HCT116 (cell line): Measurements from ENCODE around the gene KRTAP1-4. TPM values are rescaled to one million over a fixed set of nuclear protein-coding genes. Genes with fewer than 3 reads are reported as not detected.
"Not testable (repeated sequence)": the region's sequence is repeated elsewhere in the genome, so short reads cannot be mapped to it uniquely, and the experiment has no call there.

ENCODE experiments used
- ATAC-seq: fragments of 200-7000 bp; cut with Tn5 transposase; 2 replicates; pipeline ENCODE4 v1.9.1; 2020; ENCODE audit warnings: mild to moderate bottlenecking, moderate library complexity
- BruUV-seq: library from RNA; stranded (reverse); fragments of 400-500 nt; replicated peaks from 2 replicates; lab custom pipeline; 2021; lab: Mats Ljungman, UMichigan
- CTCF ChIA-PET: fragments of 300-600 bp; sonication (Branson Sonifier 250); formaldehyde crosslinking; loops from one replicate; lab custom pipeline; 2021; ENCODE audit warnings: antibody characterized with exemption; lab: Charles Lee
- POLR2A ChIA-PET: fragments of 300-600, 350-600 bp; sonication (Branson Sonifier 250); formaldehyde crosslinking; loops from one replicate; lab custom pipeline; 2021; ENCODE audit warnings: antibody characterized with exemption; lab: Charles Lee
- RAD21 ChIA-PET, 2 experiments: fragments of 300-600 bp; sonication (Branson Sonifier 250); formaldehyde crosslinking; loops; one replicate each; lab custom pipeline; 2023; ENCODE audit warnings: low total read pairs in 2 of 2; ENCODE audit not compliant: uncharacterized antibody in 2 of 2, unreplicated experiment in 2 of 2, low non-redundant PET in 1 of 2; lab: Charles Lee
- DNase-seq: peaks from one replicate; pipeline ENCODE4 v3.0.0-alpha.2; 2010; ENCODE audit warnings: low read depth, low spot score
- H2AFZ ChIP-seq: fragments of 200-600 bp; shearing (Covaris generic), sonication (generic); 2 replicates; pipeline ENCODE4 v1.6.1; 2017; ENCODE audit warnings: low read depth, mixed run types, mixed read lengths, antibody characterized with exemption, low read length; ENCODE audit not compliant: poor library complexity, severe bottlenecking
- H3K27ac ChIP-seq: 2 replicates; pipeline ENCODE4 v1.5.1; 2012; ENCODE audit warnings: low read depth, low read length
- H3K27me3 ChIP-seq: fragments of 200-600 bp; sonication (generic); 2 replicates; pipeline ENCODE4 v1.6.1; 2016; ENCODE audit warnings: mixed run types, low read length, mixed read lengths; ENCODE audit not compliant: insufficient read depth
- H3K36me3 ChIP-seq, 2 experiments: fragments of 200-500 bp in 1 of 2; fragments of 200-600 bp in 1 of 2; sonication (Bioruptor generic) in 1 of 2; sonication (generic) in 1 of 2; 2 replicates each; pipeline versions ENCODE4 v1.5.1 to v1.6.1; 2014 to 2016; ENCODE audit warnings: low read length in 2 of 2, inconsistent platforms in 1 of 2, mixed read lengths in 1 of 2, mixed run types in 1 of 2; ENCODE audit not compliant: insufficient read depth in 2 of 2, control insufficient read depth in 1 of 2
- H3K4me1 ChIP-seq, 2 experiments: fragments of 200-600 bp in 1 of 2; sonication (generic) in 1 of 2; 2 replicates each; pipeline versions ENCODE4 v1.5.1 to v1.6.1; 2012 to 2017; ENCODE audit warnings: low read length in 2 of 2, inconsistent platforms in 1 of 2, mild to moderate bottlenecking in 1 of 2, mixed read lengths in 1 of 2, mixed run types in 1 of 2, moderate library complexity in 1 of 2; ENCODE audit not compliant: insufficient read depth in 2 of 2, control insufficient read depth in 1 of 2
- H3K4me2 ChIP-seq: fragments of 200-600 bp; sonication (generic); 2 replicates; pipeline ENCODE4 v1.6.1; 2017; ENCODE audit warnings: mixed run types, low read length, mixed read lengths
- H3K4me3 ChIP-seq, 2 experiments: fragments of 200-600 bp in 1 of 2; sonication (generic) in 1 of 2; replicated peaks in 1 of 2; 2 replicates each; pipeline ENCODE4 v1.5.1; 2011 to 2016; ENCODE audit warnings: low read length in 2 of 2, control low read depth in 1 of 2, low read depth in 1 of 2, mild to moderate bottlenecking in 1 of 2, mixed read lengths in 1 of 2, mixed run types in 1 of 2
- H3K79me2 ChIP-seq: fragments of 200-600 bp; sonication (generic); 2 replicates; pipeline ENCODE4 v1.6.1; 2017; ENCODE audit warnings: mild to moderate bottlenecking, mixed run types, low read length, moderate library complexity, mixed read lengths; ENCODE audit not compliant: insufficient read depth
- H3K9ac ChIP-seq: fragments of 200-600 bp; sonication (generic); 2 replicates; pipeline ENCODE4 v1.6.1; 2016; ENCODE audit warnings: low read length, mixed read lengths
- H3K9me2 ChIP-seq: fragments of 200-600 bp; sonication (generic), shearing (Covaris generic); 2 replicates; pipeline ENCODE4 v1.6.1; 2017; ENCODE audit warnings: mixed run types, mild to moderate bottlenecking, moderate library complexity; ENCODE audit not compliant: insufficient read depth
- H3K9me3 ChIP-seq, 2 experiments: fragments of 200-500 bp in 1 of 2; fragments of 200-600 bp in 1 of 2; sonication (Bioruptor generic) in 1 of 2; sonication (generic) in 1 of 2; 2 replicates each; pipeline ENCODE4 v1.6.1; 2014 to 2017; ENCODE audit warnings: low read length in 2 of 2, mixed read lengths in 2 of 2, inconsistent platforms in 1 of 2, low read depth in 1 of 2, mild to moderate bottlenecking in 1 of 2, mixed run types in 1 of 2, moderate library complexity in 1 of 2; ENCODE audit not compliant: control insufficient read depth in 1 of 2, insufficient read depth in 1 of 2
- H4K20me1 ChIP-seq: fragments of 200-600 bp; sonication (generic), shearing (Covaris generic); 2 replicates; pipeline ENCODE4 v1.6.1; 2017; ENCODE audit warnings: mixed run types, mild to moderate bottlenecking, moderate library complexity; ENCODE audit not compliant: insufficient read depth
- CBX3 ChIP-seq: IDR thresholded peaks from 2 replicates; pipeline ENCODE4 v1.6.1; 2012; ENCODE audit warnings: low read depth
- CEBPB ChIP-seq: IDR thresholded peaks from 2 replicates; pipeline ENCODE4 v1.6.1; 2012; ENCODE audit warnings: low read depth
- CTCF ChIP-seq, 3 experiments: fragments of 200-600 bp in 1 of 3; sonication (generic) in 1 of 3; IDR thresholded peaks in 2 of 3; conservative IDR thresholded peaks in 1 of 3; 2 replicates each; pipeline ENCODE4 v1.5.1; 2012 to 2017; ENCODE audit warnings: low read depth in 2 of 3, low read length in 2 of 3, antibody characterized with exemption in 1 of 3, borderline replicate concordance in 1 of 3, control low read depth in 1 of 3, mild to moderate bottlenecking in 1 of 3, mixed read lengths in 1 of 3, mixed run types in 1 of 3, moderate library complexity in 1 of 3; ENCODE audit not compliant: insufficient read depth in 1 of 3
- EGR1 ChIP-seq: IDR thresholded peaks from 2 replicates; pipeline ENCODE4 v1.6.1; 2012; ENCODE audit warnings: low read depth
- FOSL1 ChIP-seq: IDR thresholded peaks from 2 replicates; pipeline ENCODE4 v1.6.1; 2012; ENCODE audit warnings: low read depth
- POLR2A ChIP-seq: IDR thresholded peaks from 2 replicates; pipeline ENCODE4 v1.7.0; 2011; ENCODE audit warnings: borderline replicate concordance; ENCODE audit not compliant: insufficient read depth, insufficient read length; ENCODE audit errors: extremely low read depth
- RAD21 ChIP-seq: IDR thresholded peaks from 2 replicates; pipeline ENCODE4 v1.6.1; 2012; ENCODE audit warnings: low read depth, mild to moderate bottlenecking
- SP1 ChIP-seq: IDR thresholded peaks from 2 replicates; pipeline ENCODE4 v1.6.1; 2012; ENCODE audit warnings: low read depth
- SRF ChIP-seq: IDR thresholded peaks from 2 replicates; pipeline ENCODE4 v1.6.1; 2012; ENCODE audit warnings: low read depth
- ZNF274 ChIP-seq: fragments of 200-500 bp; sonication (Bioruptor generic); IDR thresholded peaks from 2 replicates; pipeline ENCODE4 v1.6.1; 2014; ENCODE audit warnings: mild to moderate bottlenecking, low read depth, low read length, inconsistent platforms
- intact Hi-C: fragments of 100-400 bp; cut with micrococcal nuclease; formaldehyde crosslinking; loops from 2 replicates; pipeline ENCODE4 v1.10.0; 2022
- total RNA-seq: library from RNA; stranded (reverse); gene quantifications from one replicate; pipeline ENCODE4 v1.2.1, GENCODE V29; 2021; ENCODE audit not compliant: unreplicated experiment

Gene KRTAP1-4
- total RNA-seq, 1 experiment from 2014 or later, result not detected

DNA sequence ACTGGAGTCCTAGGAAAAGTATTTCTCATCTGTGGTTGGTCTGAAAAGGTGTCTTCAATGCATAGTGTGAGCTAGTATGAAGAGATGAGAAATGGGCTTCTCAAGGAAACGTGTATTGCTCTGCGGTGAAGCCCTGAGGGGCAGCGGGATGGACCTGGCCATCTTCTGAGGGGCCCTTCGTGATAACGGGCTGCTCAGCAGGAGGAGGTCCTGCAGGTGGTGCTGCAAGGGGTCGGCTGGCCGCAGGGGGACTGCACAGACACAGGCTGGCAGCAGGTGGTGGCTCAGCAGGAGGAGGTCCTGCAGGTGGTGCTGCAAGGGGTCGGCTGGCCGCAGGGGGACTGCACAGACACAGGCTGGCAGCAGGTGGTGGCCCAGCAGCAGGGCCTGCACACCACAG, 24.6 kb upstream of the KRTAP1-4 start:
- POLR2A ChIA-PET, H3K4me2 ChIP-seq, H4K20me1 ChIP-seq, H3K9ac ChIP-seq, BruUV-seq, H3K27me3 ChIP-seq, RAD21 ChIA-PET, CTCF ChIA-PET, H3K27ac ChIP-seq, H3K4me3 ChIP-seq, H2AFZ ChIP-seq, H3K9me2 ChIP-seq, H3K79me2 ChIP-seq, DNase-seq, intact Hi-C loops, ATAC-seq, H3K36me3 ChIP-seq: not testable (repeated sequence)
- Histone ChIP-seq H3K4me1 (peaks cover 11 to 13% of the 10 kb centered on the region in 2 experiments), H3K9me3 (peaks cover 0 to 21% of the 10 kb centered on the region in 2 experiments; a peak in 1 of 4 replicates)

DNA sequence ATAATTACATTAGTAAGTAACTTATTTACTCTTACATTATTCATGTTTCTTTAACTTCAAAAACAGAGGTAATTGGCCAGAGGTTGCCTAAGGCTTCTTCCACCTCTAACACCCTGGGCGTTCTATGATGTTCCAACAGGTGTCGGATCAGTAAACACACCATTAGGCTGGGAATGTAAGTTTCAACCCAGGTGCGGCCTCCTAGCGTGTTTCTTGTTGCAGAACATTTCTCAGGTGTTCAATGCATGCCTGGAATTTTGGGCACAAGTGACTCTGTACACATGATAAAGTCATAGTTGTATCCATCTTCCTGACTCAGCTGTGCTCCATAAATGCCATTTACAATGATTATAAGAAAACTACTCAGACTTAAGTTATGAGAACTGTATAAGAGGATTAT, 24.0 kb upstream of the KRTAP1-4 start:
- Histone ChIP-seq H3K4me1 (peaks cover 6 to 8% of the 10 kb centered on the region in 2 experiments), H4K20me1 (no peaks in the 10 kb centered on the region), H3K9ac (no peak overlapping the region), H3K9me2 (no peaks in the 10 kb centered on the region), H2AFZ (no peak overlapping the region), H3K27me3 (no peaks in the 10 kb centered on the region), H3K9me3 (peaks cover 0 to 21% of the 10 kb centered on the region in 2 experiments; a peak in 1 of 4 replicates), H3K4me3 (no peak overlapping the region), H3K36me3 (0 out of 4 replicates have a peak, but pooled peaks cover 0 to 4% of the 10 kb centered on the region in 2 experiments), H3K27ac (no peak overlapping the region), H3K4me2 (no peak overlapping the region), H3K79me2 (no peaks in the 10 kb centered on the region)
- ChIA-PET POLR2A (no interaction called here), CTCF (no interaction called here), RAD21 (no interaction called here)
- BruUV-seq, result no TSS peak
- no peak for ATAC-seq
- intact Hi-C loops, result no loop called here
- DNase-seq, result no peak
- TF ChIP-seq POLR2A, result no peak
- no peak for TF ChIP-seq SRF
- TF ChIP-seq EGR1, result no peak

DNA sequence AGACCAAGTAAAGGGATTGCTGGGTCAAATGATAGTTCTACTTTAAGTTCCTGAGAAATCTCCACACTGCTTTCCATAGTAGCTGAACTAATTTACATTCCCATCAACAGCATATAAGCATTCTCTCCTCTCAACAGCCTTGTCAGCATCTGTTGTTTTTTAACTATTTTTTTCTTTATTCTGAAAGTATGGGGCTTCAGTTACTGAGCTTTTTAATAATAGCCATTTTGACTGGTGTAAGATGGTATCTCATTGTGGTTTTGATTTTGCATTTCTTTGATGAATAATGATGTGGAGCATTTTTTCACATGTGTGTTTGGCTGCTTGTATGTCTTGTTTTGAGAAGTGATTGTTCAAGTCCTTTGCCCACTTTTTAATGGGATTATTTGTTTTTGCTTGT, 22.6 kb upstream of the KRTAP1-4 start:
- no peak for DNase-seq
- H3K4me2 ChIP-seq, result no peak overlapping the region
- H3K27ac ChIP-seq, result no peak overlapping the region
- H3K4me3 ChIP-seq, result no peak overlapping the region
- peaks cover 0 to 19% of the 10 kb centered on the region in 2 experiments; a peak in 1 of 4 replicates for H3K9me3 ChIP-seq
- no peak overlapping the region for H3K9ac ChIP-seq
- 0 out of 4 replicates have a peak, but pooled peaks cover 0 to 4% of the 10 kb centered on the region in 2 experiments for H3K36me3 ChIP-seq
- no peaks in the 10 kb centered on the region for H4K20me1 ChIP-seq
- no peaks in the 10 kb centered on the region for H3K27me3 ChIP-seq
- H3K79me2 ChIP-seq, result no peaks in the 10 kb centered on the region
- no TSS peak for BruUV-seq
- CTCF ChIA-PET, result no interaction called here
- no peaks in the 10 kb centered on the region; a peak in 1 of 4 replicates for H3K4me1 ChIP-seq
- ATAC-seq, result no peak
- RAD21 ChIA-PET, result no interaction called here
- POLR2A ChIA-PET, result no interaction called here
- intact Hi-C loops, result no loop called here
- no peak overlapping the region for H2AFZ ChIP-seq
- no peaks in the 10 kb centered on the region for H3K9me2 ChIP-seq
- no peak for TF ChIP-seq SRF
- no peak for TF ChIP-seq RAD21
- no peak for TF ChIP-seq SP1
- TF ChIP-seq ZNF274, result no peak
- TF ChIP-seq CEBPB, result no peak
- no peak for TF ChIP-seq FOSL1
- TF ChIP-seq CTCF (IDR thresholded peaks at IDR 0.05 in 2 of 3, conservative IDR thresholded peaks at IDR 0.05 in 1 of 3; ENCODE audit: borderline replicate concordance in 1 of 3, insufficient read depth in 1 of 3, low read depth in 2 of 3, low read length in 2 of 3), result no peak
- no peak for TF ChIP-seq CBX3
